ENCODE results near the gene SLC66A2.

- TF ChIP-seq POLR2A (IDR thresholded peaks at IDR 0.05) (no peak), CTCF (IDR thresholded peaks at IDR 0.05) (no peak), EP300 (IDR thresholded peaks at IDR 0.05) (no peak)
These were observed 44.7 kb downstream of the SLC66A2 start for GRCh38 chr18:79906706-79907105.
